Measurements from ENCODE around the gene SGMS1.
"Not testable (repeated sequence)": the region's sequence is repeated elsewhere in the genome, so short reads cannot be mapped to it uniquely, and the experiment has no call there.

- not testable (repeated sequence) for TF ChIP-seq CTCF, POLR2A (IDR thresholded peaks at IDR 0.05)
These were observed 77.5 kb downstream of the SGMS1 start for GRCh38 chr10:50546287-50546686.
